Measurements from ENCODE around the gene TRPV4. TPM values are rescaled to one million over a fixed set of nuclear protein-coding genes. Genes with fewer than 3 reads are reported as not detected.

Gene TRPV4
- total RNA-seq, 2 experiments from 2014 or later, result not detected

DNA sequence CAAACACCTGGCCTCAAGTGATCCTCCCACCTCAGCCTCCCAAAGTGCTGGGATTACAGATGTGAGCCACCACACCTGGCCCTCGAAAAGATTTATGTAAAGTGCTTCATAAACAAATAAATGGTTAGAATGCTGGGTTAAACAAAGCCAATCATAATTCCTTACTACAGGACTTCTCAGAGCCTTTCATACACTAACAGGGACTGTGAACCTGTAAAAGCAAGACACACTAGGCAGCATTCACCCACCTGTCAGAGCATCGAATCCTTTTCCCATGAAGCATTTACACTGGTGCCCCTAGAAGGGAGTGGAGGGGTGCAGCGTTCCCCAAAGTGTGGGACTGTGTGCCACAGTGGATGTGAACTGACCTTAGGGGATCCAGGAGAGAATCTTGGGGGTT is 29.5 kb downstream of the TRPV4 start:
- ChIA-PET POLR2A (no interaction called here), CTCF (interaction anchor here (2.8 kb wide), 1 partner anchor 42 kb away, joined by 16 read pairs; no protein-coding TSS in a partner anchor)
- H3K27me3 ChIP-seq (ENCODE audit: control insufficient read depth in 1 of 2, insufficient read depth in 2 of 2, low read length in 2 of 2), result no peaks in the 10 kb centered on the region
- H3K4me1 ChIP-seq (ENCODE audit: insufficient read depth, low read length), result peaks cover 6% of the 10 kb centered on the region
- Mint-ChIP-seq H3K4me3 (no peak overlapping the region), H3K9me3 (no peaks in the 10 kb centered on the region), H3K27ac (no peak overlapping the region), H3K27me3 (peaks cover 5% of the 10 kb centered on the region), H3K36me3 (ENCODE audit: low read depth) (no peaks in the 10 kb centered on the region), H3K4me1 (ENCODE audit: low read depth) (no peaks in the 10 kb centered on the region)
- TF ChIP-seq, protein P1, sequence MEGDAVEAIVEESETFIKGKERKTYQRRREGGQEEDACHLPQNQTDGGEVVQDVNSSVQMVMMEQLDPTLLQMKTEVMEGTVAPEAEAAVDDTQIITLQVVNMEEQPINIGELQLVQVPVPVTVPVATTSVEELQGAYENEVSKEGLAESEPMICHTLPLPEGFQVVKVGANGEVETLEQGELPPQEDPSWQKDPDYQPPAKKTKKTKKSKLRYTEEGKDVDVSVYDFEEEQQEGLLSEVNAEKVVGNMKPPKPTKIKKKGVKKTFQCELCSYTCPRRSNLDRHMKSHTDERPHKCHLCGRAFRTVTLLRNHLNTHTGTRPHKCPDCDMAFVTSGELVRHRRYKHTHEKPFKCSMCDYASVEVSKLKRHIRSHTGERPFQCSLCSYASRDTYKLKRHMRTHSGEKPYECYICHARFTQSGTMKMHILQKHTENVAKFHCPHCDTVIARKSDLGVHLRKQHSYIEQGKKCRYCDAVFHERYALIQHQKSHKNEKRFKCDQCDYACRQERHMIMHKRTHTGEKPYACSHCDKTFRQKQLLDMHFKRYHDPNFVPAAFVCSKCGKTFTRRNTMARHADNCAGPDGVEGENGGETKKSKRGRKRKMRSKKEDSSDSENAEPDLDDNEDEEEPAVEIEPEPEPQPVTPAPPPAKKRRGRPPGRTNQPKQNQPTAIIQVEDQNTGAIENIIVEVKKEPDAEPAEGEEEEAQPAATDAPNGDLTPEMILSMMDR (IDR thresholded peaks at IDR 0.05), result no peak
- ATAC-seq (ENCODE audit: poor library complexity) (no peak), DNase-seq (no peak)
- H3K27ac ChIP-seq (ENCODE audit: low read depth in 1 of 2, low read length in 2 of 2), result no peak overlapping the region
- no peaks in the 10 kb centered on the region for H3K9me3 ChIP-seq (ENCODE audit: control insufficient read depth in 1 of 2, insufficient read depth in 1 of 2, low read length in 2 of 2)
- H3K4me3 ChIP-seq (ENCODE audit: low read length), result no peak overlapping the region
- no peaks in the 10 kb centered on the region for H3K36me3 ChIP-seq (ENCODE audit: insufficient read depth, low read length)
- intact Hi-C loops (cut with DNase I, micrococcal nuclease), result loop anchor here in 1 of 2 experiments (2.0 kb wide), 1 partner anchor 211 kb away; no protein-coding TSS in a partner anchor

DNA sequence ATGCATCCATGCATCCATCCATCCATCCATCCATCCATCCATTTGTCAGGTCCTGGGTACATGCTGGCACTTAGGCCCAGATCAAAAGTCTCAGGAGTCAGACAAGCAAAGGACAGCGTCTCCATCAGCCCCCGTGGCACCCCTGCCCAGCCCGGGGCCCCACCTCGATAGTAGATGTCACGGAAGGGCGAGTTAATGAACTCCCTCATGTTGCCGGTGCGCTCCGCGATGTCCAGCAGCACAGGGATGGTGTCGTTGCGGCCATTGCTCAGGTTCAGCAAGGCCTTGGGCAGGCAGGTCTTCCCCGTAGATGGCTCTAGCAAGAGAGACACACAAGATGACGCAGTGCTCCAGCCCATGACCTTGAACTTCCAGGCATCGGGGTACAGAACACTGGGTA is 30.4 kb downstream of the TRPV4 start:
- ATAC-seq (ENCODE audit: poor library complexity), result no peak
- Histone ChIP-seq H3K9me3 (ENCODE audit: control insufficient read depth in 1 of 2, insufficient read depth in 1 of 2, low read length in 2 of 2) (no peaks in the 10 kb centered on the region), H3K36me3 (ENCODE audit: insufficient read depth, low read length) (no peaks in the 10 kb centered on the region), H3K4me3 (ENCODE audit: low read length) (no peak overlapping the region), H3K4me1 (ENCODE audit: insufficient read depth, low read length) (peaks cover 6% of the 10 kb centered on the region), H3K27me3 (ENCODE audit: control insufficient read depth in 1 of 2, insufficient read depth in 2 of 2, low read length in 2 of 2) (no peaks in the 10 kb centered on the region), H3K27ac (ENCODE audit: low read depth in 1 of 2, low read length in 2 of 2) (no peak overlapping the region)
- Mint-ChIP-seq H3K9me3 (no peaks in the 10 kb centered on the region), H3K27me3 (peaks cover 5% of the 10 kb centered on the region), H3K4me3 (no peak overlapping the region), H3K4me1 (ENCODE audit: low read depth) (no peaks in the 10 kb centered on the region), H3K27ac (no peak overlapping the region), H3K36me3 (ENCODE audit: low read depth) (no peaks in the 10 kb centered on the region)
- POLR2A ChIA-PET, result no interaction called here
- DNase-seq, result no peak
- intact Hi-C loops (cut with DNase I, micrococcal nuclease), result no loop called here
- CTCF ChIA-PET, result no interaction called here
- TF ChIP-seq, protein P1 (IDR thresholded peaks at IDR 0.05), result no peak

DNA sequence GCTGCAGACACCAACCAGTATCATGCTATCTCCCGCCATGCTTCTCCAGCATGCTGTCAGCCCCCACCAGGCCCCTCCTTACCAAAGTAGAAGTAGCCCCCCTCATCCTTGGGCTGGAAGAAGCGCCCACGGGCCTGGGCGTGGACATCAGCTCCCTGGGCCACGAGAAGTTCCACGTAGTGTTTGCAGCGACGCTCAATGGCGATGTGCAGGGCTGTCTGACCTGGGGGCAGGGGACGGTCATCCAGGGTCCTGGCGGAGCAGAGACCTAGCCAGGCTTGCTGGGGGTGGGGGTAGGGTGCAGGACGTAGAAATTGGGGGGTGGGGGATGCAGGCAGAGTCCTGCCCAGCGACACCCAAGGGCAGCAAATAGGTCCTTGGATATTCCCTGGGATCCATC is 32.7 kb downstream of the TRPV4 start:
- CTCF ChIA-PET, result no interaction called here
- TF ChIP-seq, protein P1 (IDR thresholded peaks at IDR 0.05), result no peak

More for the DNA sequence above, 32.7 kb downstream of the TRPV4 start:
- ATAC-seq (ENCODE audit: poor library complexity) (no peak), DNase-seq (no peak)
- H3K9me3 ChIP-seq (ENCODE audit: control insufficient read depth in 1 of 2, insufficient read depth in 1 of 2, low read length in 2 of 2), result no peaks in the 10 kb centered on the region
- no peak overlapping the region for H3K27ac ChIP-seq (ENCODE audit: low read depth in 1 of 2, low read length in 2 of 2)
- Mint-ChIP-seq H3K4me1 (ENCODE audit: low read depth) (no peaks in the 10 kb centered on the region), H3K27ac (no peak overlapping the region), H3K27me3 (peaks cover 5% of the 10 kb centered on the region), H3K36me3 (ENCODE audit: low read depth) (no peaks in the 10 kb centered on the region), H3K9me3 (no peaks in the 10 kb centered on the region), H3K4me3 (no peak overlapping the region)
- no peak overlapping the region for H3K4me3 ChIP-seq (ENCODE audit: low read length)
- intact Hi-C loops (cut with DNase I, micrococcal nuclease), result no loop called here
- peaks cover 6% of the 10 kb centered on the region for H3K4me1 ChIP-seq (ENCODE audit: insufficient read depth, low read length)
- H3K27me3 ChIP-seq (ENCODE audit: control insufficient read depth in 1 of 2, insufficient read depth in 2 of 2, low read length in 2 of 2), result no peaks in the 10 kb centered on the region
- POLR2A ChIA-PET, result no interaction called here
- no peaks in the 10 kb centered on the region for H3K36me3 ChIP-seq (ENCODE audit: insufficient read depth, low read length)

Data from CD4-positive, alpha-beta T cell (primary cell).